Fibroblast of skin of right quadriceps (primary cell): ENCODE measurements around the gene VPS13A.

ENCODE experiments used
- DNase-seq: peaks from one replicate; pipeline ENCODE4 v3.0.0-alpha.2; 2013

VPS13A gene

DNA sequence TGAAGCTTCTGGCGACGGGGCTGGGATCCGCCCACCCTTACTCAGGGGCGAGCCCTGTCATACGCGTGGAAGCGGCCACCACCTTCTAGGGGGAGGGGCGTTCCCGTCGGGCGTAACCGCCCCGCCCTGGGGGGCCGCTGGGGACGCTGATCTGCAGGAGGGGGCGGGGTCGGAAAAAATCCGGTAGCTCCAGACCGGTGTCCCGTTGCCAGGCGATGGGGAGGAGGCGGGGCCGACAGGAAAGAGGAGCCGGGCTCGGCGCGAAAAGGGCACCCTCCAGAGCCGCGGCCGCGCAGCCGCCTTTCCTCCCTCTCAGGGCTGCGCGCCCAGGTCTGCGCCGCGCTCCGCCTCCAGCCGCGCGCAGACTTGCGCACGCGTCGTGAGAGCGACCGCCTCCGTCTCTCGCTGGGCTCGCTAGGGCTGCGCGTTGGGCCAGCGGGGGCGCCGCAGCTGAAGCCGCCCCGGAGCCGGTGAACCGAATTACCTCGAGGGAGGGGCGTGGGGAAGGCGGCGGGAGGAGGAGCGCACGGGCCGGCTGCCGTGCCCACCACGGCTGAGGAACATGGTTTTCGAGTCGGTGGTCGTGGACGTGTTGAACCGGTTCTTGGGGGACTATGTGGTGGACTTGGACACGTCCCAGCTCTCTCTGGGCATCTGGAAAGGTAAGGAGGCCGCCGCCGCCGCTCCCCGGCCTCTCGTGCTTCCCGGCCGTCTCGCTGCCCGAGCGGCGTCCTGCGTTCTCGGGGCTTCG, at the start of gene VPS13A:
TSS of gene VPS13A (plus strand) at position 392 of the 751 bp plus-strand sequence. CDS start at position 563, 171 bp downstream.
- peak; percentile 92 for DNase-seq

DNA sequence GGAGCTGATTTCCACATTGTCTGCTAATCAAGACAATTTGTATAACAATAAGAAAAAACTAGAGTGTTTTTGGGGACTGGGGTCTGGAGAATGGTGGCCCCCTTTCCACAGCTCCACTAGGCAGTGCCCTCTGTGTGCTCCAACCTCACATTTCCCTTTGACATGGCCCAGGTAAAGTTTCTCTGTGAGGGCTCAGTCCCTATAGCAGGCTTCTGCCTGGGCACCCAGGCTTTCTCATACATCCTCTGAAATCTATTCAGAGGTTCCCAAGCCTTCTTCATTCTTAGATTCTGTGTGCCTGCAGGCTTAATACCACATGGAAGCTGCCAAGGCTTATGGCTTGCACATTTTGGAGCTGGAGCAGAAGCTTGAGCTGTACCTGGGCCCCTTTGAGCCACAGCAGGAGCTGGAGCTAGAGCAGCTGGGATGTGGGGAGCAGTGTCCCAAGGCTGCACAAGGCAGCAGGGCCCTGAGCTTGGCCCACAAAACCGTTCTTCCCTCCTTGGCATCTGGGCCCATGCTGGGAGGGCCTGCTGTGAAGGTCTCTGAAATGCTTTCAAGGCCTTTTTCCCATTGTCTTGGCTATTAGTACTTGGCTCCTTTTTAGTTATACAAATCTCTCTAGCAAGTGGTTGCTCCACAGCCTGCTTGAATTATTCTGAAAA, 49.1 kb upstream of the VPS13A start:
- no peak for DNase-seq

DNA sequence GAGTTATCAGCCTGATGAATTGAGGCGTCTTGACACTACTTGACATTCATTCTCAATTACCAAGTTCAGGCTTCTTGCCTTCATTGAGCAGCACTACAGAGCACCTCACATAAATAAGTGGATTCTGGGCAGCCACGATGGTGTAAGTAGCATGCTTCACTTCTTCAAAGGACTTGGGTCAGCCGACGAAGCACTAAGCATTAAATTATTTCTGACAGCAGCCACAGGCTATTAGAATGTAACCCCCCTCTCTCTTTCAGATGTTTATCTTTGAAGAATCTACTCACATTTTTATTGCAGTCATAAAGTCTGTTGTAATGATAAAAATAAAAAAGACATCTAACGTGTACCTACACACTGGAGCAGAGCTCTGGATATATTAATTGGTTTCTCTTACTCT, 45.9 kb upstream of the VPS13A start:
- no peak for DNase-seq

- DNase-seq = no peak
Measured at GRCh38 chr9:77133011-77133410, 44.3 kb upstream of the VPS13A start.

GRCh38 chr9:77142366-77142765, 35.0 kb upstream of the VPS13A start:
- no peak for DNase-seq

DNA sequence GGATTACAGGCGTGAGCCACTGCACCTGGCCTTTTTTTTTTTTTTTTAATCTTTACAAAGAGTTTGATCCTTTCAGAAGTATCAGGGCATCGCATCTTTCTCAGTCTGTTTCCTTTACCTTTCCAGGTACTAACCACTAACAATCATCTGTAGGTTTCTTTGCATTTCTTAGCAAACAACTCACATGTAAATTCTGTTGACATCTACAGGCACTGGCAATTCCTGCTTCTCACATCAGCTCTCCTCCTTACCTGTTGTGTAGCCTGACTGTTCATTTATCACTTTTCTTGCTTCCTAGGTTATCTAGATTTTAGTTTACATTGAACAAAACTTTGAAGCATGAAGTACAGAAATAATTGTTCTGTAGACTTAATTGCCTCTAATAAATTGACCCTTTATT, 27.5 kb upstream of the VPS13A start:
- DNase-seq = no peak

DNA sequence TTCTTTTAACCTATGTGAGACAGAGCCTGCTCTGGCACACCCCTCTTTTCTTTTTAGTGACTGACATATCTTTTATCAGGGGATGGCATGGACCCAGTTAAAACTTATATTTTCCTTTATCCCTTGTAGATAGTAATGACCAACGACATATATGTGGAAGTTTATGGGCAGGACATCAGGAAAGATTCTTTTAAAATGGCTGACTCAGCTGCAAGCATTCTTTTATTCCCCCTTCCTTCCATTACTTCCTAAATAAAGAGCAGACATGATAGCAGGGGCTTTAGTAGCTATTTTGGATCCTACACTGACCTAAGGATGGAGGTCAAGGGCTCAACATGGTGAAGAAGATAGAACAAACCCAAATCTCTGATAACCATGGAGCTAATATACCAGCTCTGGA, 25.0 kb upstream of the VPS13A start:
- DNase-seq = no peak

DNA sequence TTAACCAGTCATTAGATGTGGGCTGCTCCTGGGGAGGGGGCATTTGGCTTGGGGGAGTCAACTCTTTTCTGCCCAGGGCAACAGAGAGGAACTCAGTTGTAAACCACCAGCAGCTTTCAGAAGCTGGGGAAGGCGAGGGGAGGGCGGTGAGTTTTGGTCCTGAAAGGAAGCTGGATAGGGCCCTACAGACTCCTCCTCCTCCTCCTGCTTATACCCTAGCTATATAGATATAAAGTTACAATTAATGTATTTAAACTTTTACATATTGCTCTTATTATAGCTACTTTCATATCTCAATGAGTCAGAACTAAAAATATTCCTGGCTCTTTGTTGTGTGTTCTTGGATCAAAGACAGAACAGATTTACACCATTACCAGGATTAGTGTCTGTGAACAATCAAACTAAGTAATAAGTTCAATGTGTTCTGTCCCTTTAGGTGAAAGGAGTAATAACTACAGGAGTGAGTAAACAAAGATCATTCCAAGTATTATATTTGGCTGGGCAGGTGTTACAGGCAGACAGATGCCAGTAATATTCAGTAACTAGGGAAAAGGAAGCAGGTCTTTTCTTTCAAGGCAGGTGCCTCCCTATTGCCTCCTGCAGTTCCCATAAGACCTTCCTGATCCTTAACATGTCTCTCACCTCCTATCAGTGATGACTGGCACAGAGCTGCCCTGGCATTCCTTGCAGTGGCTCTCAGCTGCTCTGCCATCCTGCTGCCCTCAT, 20.5 kb upstream of the VPS13A start:
- no peak for DNase-seq

- DNase-seq = peak; percentile 30
Measured at GRCh38 chr9:77158772-77159513, 18.4 kb upstream of the VPS13A start.

GRCh38 chr9:77161191-77161590, 16.1 kb upstream of the VPS13A start:
- DNase-seq = no peak

DNA sequence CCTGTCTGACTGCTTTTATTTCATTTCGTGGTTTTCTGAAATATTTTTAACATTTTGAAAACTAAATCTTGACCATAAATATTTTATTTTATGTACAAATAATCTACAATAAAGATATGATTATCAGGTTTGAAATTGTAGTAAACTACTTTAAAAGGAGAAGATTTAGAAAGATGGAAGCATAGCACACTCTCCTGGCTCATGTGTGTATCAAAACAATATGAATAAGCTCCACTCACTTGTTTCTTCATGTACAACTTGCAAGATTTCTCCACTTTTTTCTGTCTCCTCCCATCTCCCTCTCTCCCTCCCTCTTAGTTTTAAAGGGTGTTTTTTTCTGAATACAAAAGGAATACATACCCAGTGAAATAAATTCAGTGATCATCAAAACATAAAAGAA, 15.4 kb upstream of the VPS13A start:
- no peak for DNase-seq

DNA sequence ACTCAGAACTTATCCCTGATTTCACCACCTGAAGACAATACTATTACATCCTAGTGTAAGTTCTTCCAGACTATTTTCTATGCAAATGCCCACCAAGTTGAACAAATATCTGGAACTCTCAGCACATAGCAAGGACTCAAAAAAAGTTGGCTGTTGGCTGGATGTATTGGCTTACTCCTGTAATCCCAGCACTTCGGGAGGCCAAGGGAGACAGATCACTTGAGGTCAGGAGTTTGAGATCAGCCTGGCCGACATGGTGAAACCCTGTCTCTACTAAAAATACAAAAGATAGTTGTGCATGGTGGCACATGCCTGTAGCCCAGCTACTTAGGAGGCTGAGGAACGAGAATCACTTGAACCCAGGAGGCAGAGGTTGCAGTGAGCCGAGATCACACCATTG, 15.0 kb upstream of the VPS13A start:
- no peak for DNase-seq

- DNase-seq = peak; percentile 84
Measured at GRCh38 chr9:77163884-77164283, 13.4 kb upstream of the VPS13A start.

DNA sequence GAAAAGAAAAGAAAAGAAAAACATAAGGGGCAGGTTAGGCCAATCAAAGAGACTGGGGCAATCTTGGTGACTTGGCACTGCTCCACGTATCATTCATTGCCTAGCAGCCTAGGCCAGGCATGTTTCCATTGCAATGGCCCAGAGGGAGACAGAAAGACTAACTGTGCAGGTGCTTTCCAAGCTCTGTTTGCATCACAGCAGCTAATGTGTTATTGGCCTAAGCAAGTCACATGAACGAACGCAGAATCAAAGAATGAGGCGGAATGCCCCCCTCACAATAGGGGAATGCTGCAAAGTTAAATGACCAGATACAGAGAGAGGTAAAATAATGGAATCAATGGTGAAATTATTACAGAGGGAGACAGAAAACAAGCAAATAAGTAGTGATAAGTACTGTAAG, 11.1 kb upstream of the VPS13A start:
- no peak for DNase-seq

DNA sequence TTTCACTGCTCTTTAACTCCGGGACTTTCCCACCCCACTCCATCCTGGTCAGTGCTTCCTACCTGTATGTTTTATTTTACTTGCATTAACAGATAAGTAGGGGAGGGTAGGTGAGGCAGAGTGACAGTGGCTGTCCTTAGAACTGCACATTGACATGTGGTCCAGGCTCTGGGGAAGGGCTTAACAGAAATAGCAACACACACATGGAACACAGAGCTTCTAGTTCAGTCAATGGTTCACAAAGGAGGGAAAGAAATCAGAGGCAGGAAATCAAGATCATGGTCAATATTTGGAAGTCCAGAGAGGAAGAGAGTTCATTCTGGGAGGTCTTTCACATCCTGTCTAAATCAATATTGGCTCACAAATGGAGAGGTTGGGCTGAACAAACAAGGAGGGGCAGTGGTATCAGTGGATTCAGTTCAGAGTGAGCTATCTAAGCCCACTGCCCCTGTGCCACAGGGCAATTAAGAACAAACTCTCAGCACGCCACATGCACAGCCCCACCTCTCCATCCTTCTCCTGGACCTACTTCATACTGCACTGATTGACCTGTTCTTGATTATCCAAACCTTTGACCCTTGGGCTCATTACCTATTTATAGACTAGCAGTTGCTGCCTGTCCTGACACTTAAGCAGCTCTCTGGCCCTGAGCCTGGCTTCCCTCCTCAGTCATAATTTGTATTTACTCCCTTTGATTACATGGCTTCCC, 6.2 kb upstream of the VPS13A start:
- DNase-seq = no peak

DNA sequence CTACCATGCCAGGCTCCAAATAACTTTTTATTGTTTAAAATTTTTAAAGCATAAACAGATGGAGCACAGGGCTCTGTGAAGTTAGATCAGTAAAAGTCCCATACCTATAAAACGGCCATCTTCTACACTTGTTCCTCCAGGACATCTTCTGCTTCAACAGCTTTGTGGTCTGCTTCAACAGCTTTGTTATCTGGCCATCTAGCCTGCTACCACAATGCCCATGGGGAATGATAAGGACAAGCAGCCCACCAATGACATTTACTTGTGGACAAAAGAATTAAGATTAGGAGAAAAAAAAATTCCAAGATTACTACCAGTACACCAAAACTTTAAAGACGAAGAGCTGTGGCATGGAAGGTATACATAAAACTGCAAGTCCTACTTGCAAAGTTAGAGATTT, 2.2 kb upstream of the VPS13A start:
- DNase-seq = no peak

GRCh38 chr9:77176106-77176505, 1.2 kb upstream of the VPS13A start:
- DNase-seq = no peak

DNA sequence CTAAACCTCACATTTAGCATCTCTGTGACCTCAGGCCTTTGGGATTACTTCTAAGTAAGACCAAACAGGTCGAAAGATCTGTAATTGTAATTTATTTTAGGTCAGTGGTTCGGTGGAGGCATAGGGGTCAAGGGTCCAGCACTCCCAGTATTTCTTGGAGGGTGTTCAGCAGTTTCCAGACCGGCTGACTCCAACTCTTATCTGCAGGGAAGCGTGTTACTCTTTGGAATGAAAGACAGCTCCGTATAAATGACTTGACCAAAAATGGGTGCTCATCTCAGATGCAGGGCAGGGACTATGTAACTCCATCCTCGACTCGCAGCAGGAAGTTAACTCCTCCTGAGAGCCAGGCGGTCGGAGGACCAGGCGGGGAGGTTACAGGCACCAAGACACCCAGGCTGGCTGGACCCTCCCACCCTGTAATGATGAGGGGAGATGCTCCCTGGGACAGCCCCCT, 620 bp upstream of the VPS13A start:
- no peak for DNase-seq

- peak; percentile 22 for DNase-seq
Measured at GRCh38 chr9:77177894-77178794, 810 bp downstream of the VPS13A start.

DNA sequence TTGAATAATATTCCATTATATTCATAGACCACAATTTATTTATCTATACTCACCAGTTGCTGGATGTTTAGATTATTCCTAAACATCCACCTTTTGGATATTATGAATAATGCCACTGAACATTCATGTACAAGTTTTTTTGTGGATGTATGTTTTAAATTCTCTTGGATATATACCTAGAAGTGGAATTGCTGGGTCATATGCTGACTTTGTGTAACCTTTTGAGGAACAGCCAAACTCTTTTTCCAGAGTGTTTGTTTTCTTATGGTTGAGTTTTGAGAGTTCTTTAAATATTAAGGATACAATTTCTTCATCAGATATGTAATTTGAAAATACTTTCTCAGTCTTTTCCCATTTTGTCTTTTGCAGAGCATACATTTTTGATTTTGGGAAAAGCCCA, 2.7 kb downstream of the VPS13A start:
- DNase-seq = no peak

DNA sequence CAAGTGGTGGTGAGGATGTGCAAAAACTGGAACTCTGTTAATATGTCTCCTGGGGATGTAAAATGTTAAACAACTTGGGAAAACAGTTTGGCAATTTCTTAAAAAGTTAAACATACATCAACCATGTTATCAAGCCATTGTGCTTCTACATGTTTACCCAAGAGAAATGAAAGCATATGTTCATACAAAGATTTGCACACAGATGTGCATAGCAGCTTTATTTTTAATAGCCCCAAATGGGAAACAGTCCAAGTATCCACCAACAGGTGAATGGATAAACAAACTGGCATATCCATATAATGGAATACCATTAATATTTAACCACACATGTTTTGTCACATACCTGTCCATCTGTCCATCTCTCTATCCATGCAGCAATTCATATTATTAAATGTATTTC, 6.2 kb downstream of the VPS13A start:
- no peak for DNase-seq
